H9 (cell line): Measurements from ENCODE around the gene PIP5KL1. TPM values are rescaled to one million over a fixed set of nuclear protein-coding genes. Genes with fewer than 3 reads are reported as not detected.

ENCODE experiments used
- DNase-seq: peaks from one replicate; pipeline ENCODE4 v3.0.0-alpha.2; 2017
- H2AFZ ChIP-seq: one replicate; pipeline ENCODE4 v1.6.1; 2013; ENCODE audit warnings: mild to moderate bottlenecking, low read length, control low read depth, moderate library complexity
- H2AK5ac ChIP-seq: 2 replicates; pipeline ENCODE4 v1.6.1; 2013; ENCODE audit warnings: low read length, control low read depth, mixed read lengths; ENCODE audit not compliant: insufficient read length
- H2BK120ac ChIP-seq: one replicate; pipeline ENCODE4 v1.6.1; 2013; ENCODE audit warnings: low read depth, mild to moderate bottlenecking, low read length, control low read depth, inconsistent platforms; ENCODE audit not compliant: poor library complexity, severe bottlenecking
- H2BK12ac ChIP-seq: 2 replicates; pipeline ENCODE4 v1.6.1; 2013; ENCODE audit warnings: low read length, control low read depth, mixed read lengths, low read depth; ENCODE audit not compliant: insufficient read length
- H2BK15ac ChIP-seq: 2 replicates; pipeline ENCODE4 v1.6.1; 2013; ENCODE audit warnings: low read depth, low read length, control low read depth
- H2BK20ac ChIP-seq: one replicate; pipeline ENCODE4 v1.6.1; 2013; ENCODE audit warnings: low read depth, mild to moderate bottlenecking, low read length, control low read depth, inconsistent platforms; ENCODE audit not compliant: poor library complexity, severe bottlenecking
- H2BK5ac ChIP-seq: 2 replicates; pipeline ENCODE4 v1.6.1; 2013; ENCODE audit warnings: low read length, control low read depth, mixed read lengths; ENCODE audit not compliant: insufficient read length
- H3K14ac ChIP-seq: 2 replicates; pipeline ENCODE4 v1.6.1; 2013; ENCODE audit warnings: low read length, control low read depth; ENCODE audit not compliant: insufficient read depth
- H3K18ac ChIP-seq: 2 replicates; pipeline ENCODE4 v1.6.1; 2013; ENCODE audit warnings: low read depth, mild to moderate bottlenecking, mixed read lengths, low read length, control low read depth; ENCODE audit not compliant: insufficient read length
- H3K23ac ChIP-seq: 2 replicates; pipeline ENCODE4 v1.6.1; 2013; ENCODE audit warnings: low read length, control low read depth, mixed read lengths, low read depth; ENCODE audit not compliant: insufficient read length
- H3K23me2 ChIP-seq: 2 replicates; pipeline ENCODE4 v1.6.1; 2013; ENCODE audit warnings: low read depth, mild to moderate bottlenecking, mixed read lengths, low read length, control low read depth; ENCODE audit not compliant: insufficient read length, poor library complexity, severe bottlenecking
- H3K27ac ChIP-seq: 2 replicates; pipeline ENCODE4 v1.5.1; 2013; ENCODE audit warnings: low read length, control low read depth, mixed read lengths, low read depth; ENCODE audit not compliant: insufficient read length
- H3K27me3 ChIP-seq: 2 replicates; pipeline ENCODE4 v1.6.1; 2013; ENCODE audit warnings: low read length, control low read depth, inconsistent platforms; ENCODE audit not compliant: insufficient read depth
- H3K4ac ChIP-seq: 2 replicates; pipeline ENCODE4 v1.6.1; 2013; ENCODE audit warnings: low read depth, mild to moderate bottlenecking, control low read depth, inconsistent platforms, low read length, moderate library complexity
- H3K4me1 ChIP-seq: 2 replicates; pipeline ENCODE4 v1.6.1; 2013; ENCODE audit warnings: low read length, control low read depth, inconsistent platforms; ENCODE audit not compliant: insufficient read depth
- H3K4me2 ChIP-seq: 2 replicates; pipeline ENCODE4 v1.6.1; 2013; ENCODE audit warnings: low read length, control low read depth, mixed read lengths; ENCODE audit not compliant: insufficient read length, insufficient read depth
- H3K56ac ChIP-seq: 2 replicates; pipeline ENCODE4 v1.6.1; 2013; ENCODE audit warnings: low read depth, mild to moderate bottlenecking, mixed read lengths, low read length, control low read depth; ENCODE audit not compliant: insufficient read length
- H3K79me1 ChIP-seq: 2 replicates; pipeline ENCODE4 v1.6.1; 2013; ENCODE audit warnings: low read depth, mild to moderate bottlenecking, moderate library complexity, low read length, control low read depth, inconsistent platforms; ENCODE audit not compliant: insufficient read depth, poor library complexity, severe bottlenecking
- H3K79me2 ChIP-seq: 2 replicates; pipeline ENCODE4 v1.6.1; 2013; ENCODE audit warnings: low read length, control low read depth, inconsistent platforms; ENCODE audit not compliant: insufficient read depth
- H3K9ac ChIP-seq: 2 replicates; pipeline ENCODE4 v1.6.1; 2013; ENCODE audit warnings: low read length, control low read depth, mixed read lengths; ENCODE audit not compliant: insufficient read length; ENCODE audit errors: extremely low read depth
- H3K9me3 ChIP-seq: one replicate; pipeline ENCODE4 v1.6.1; 2013; ENCODE audit warnings: low read depth, low read length, inconsistent platforms; ENCODE audit not compliant: control insufficient read depth
- H3T11ph ChIP-seq: one replicate; pipeline ENCODE4 v1.6.1; 2013; ENCODE audit warnings: mild to moderate bottlenecking, low read length, control low read depth, inconsistent platforms
- H4K20me1 ChIP-seq: one replicate; pipeline ENCODE4 v1.6.1; 2013; ENCODE audit not compliant: control insufficient read depth, insufficient read length, insufficient read depth
- H4K5ac ChIP-seq: 2 replicates; pipeline ENCODE4 v1.6.1; 2013; ENCODE audit warnings: low read depth, mild to moderate bottlenecking, mixed read lengths, low read length, control low read depth; ENCODE audit not compliant: insufficient read length
- H4K8ac ChIP-seq: replicated peaks from 2 replicates; pipeline ENCODE4 v1.6.1; 2013; ENCODE audit warnings: low read length, control low read depth, mixed read lengths, low read depth; ENCODE audit not compliant: insufficient read length
- H4K91ac ChIP-seq: 2 replicates; pipeline ENCODE4 v1.6.1; 2013; ENCODE audit warnings: low read depth, mild to moderate bottlenecking, moderate library complexity, mixed read lengths, low read length, control low read depth; ENCODE audit not compliant: insufficient read length
- H3K27ac Mint-ChIP-seq, 3 experiments: 2 replicates in 2 of 3; 3 replicates in 1 of 3; pipeline ENCODE4 v1.8.0; 2020 to 2021; ENCODE audit warnings: mixed read lengths in 3 of 3, mild to moderate bottlenecking in 1 of 3, moderate library complexity in 1 of 3
- H3K27me3 Mint-ChIP-seq: 2 replicates; pipeline ENCODE4 v1.8.0; 2021; ENCODE audit warnings: low read depth, mild to moderate bottlenecking, moderate library complexity, mixed read lengths
- H3K36me3 Mint-ChIP-seq, 3 experiments: 2 replicates in 2 of 3; 3 replicates in 1 of 3; pipeline ENCODE4 v1.8.0; 2020 to 2021; ENCODE audit warnings: low read depth in 3 of 3, mixed read lengths in 3 of 3; ENCODE audit not compliant: insufficient read depth in 1 of 3
- H3K4me1 Mint-ChIP-seq, 2 experiments: 2 replicates each; pipeline ENCODE4 v1.8.0; 2020; ENCODE audit warnings: mixed read lengths in 2 of 2
- H3K4me3 Mint-ChIP-seq, 2 experiments: 2 replicates in 1 of 2; 3 replicates in 1 of 2; pipeline ENCODE4 v1.8.0; 2020 to 2021; ENCODE audit warnings: mild to moderate bottlenecking in 2 of 2, mixed read lengths in 2 of 2, moderate library complexity in 1 of 2
- H3K9me3 Mint-ChIP-seq, 2 experiments: 2 replicates in 1 of 2; 3 replicates in 1 of 2; pipeline ENCODE4 v1.8.0; 2020; ENCODE audit warnings: mild to moderate bottlenecking in 2 of 2, mixed read lengths in 2 of 2, moderate library complexity in 1 of 2
- WGBS: extraction: QIAGEN DNeasy Blood & Tissue Kit; methylation state at CpG from one replicate; pipeline ENCODE4 v1.1.7; 2013; ENCODE audit warnings: missing lambda C conversion rate, low lambda C conversion rate, mixed read lengths; ENCODE audit not compliant: insufficient read length; ENCODE audit errors: extremely low coverage; 5-methylcytosine and 5-hydroxymethylcytosine counted together
- total RNA-seq: library from RNA; stranded (reverse); gene quantifications from 2 replicates; pipeline ENCODE4 v1.2.1, GENCODE V29; 2021
- TF ChIP-seq, protein P1 (sequence below): fragments of 200-600 bp; sonication (generic); conservative IDR thresholded peaks from 3 replicates; pipeline ENCODE4 v1.8.0; 2021; ENCODE audit warnings: antibody characterized with exemption, mild to moderate bottlenecking

PIP5KL1 gene
- total RNA-seq, 1 experiment from 2014 or later: 11.6 TPM

DNA sequence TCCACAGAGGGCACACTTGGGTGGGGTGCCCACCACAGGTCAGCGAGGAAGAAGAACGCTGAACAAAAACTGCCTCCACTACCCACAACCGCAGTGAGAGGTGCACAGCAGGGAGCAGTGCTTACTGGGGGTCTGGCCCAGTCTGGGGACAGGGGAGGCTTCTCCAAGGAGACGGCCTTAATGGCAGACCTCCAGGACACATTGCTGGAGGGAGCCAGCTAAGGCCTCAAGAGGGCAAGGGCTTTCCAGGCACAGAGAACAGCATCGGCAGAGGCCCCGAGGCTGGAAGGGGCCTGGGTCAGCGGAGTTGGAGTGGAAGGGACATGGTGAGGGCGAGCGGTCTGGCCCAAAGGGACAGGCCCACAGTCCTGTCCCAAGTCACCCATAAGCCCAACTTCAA is 15.4 kb upstream of the PIP5KL1 start:
- Histone ChIP-seq H2BK15ac (no peak overlapping the region), H2BK5ac (no peak overlapping the region), H4K5ac (no peak overlapping the region), H2BK20ac (no peak overlapping the region), H2BK12ac (no peak overlapping the region), H4K91ac (no peak overlapping the region), H3K18ac (no peak overlapping the region), H3K27ac (no peak overlapping the region), H2AK5ac (no peak overlapping the region), H3K9ac (no peak overlapping the region), H2BK120ac (no peak overlapping the region), H3K14ac (no peak overlapping the region), H3K23ac (no peak overlapping the region), H3K23me2 (no peaks in the 10 kb centered on the region), H3K4me2 (no peak overlapping the region), H3T11ph (no peak overlapping the region), H3K79me1 (no peaks in the 10 kb centered on the region), H3K4me1 (no peaks in the 10 kb centered on the region), H3K56ac (no peak overlapping the region), H2AFZ (no peak overlapping the region), H3K27me3 (no peaks in the 10 kb centered on the region), H3K9me3 (no peaks in the 10 kb centered on the region), H3K79me2 (no peaks in the 10 kb centered on the region), H4K20me1 (no peaks in the 10 kb centered on the region), H4K8ac (no peak overlapping the region), H3K4ac (no peak overlapping the region)
- Mint-ChIP-seq H3K4me1 (peaks cover 8 to 34% of the 10 kb centered on the region in 2 experiments), H3K9me3 (no peaks in the 10 kb centered on the region), H3K27me3 (no peaks in the 10 kb centered on the region), H3K4me3 (no peak overlapping the region; a peak in 1 of 5 replicates), H3K36me3 (peaks cover 13 to 60% (median 42%) of the 10 kb centered on the region in 3 experiments), H3K27ac (0 out of 7 replicates have a peak overlapping the region, but pooled peaks of 1 of the 3 experiments have one; percentile 58)
- DNase-seq: no peak
- TF ChIP-seq, protein P1, sequence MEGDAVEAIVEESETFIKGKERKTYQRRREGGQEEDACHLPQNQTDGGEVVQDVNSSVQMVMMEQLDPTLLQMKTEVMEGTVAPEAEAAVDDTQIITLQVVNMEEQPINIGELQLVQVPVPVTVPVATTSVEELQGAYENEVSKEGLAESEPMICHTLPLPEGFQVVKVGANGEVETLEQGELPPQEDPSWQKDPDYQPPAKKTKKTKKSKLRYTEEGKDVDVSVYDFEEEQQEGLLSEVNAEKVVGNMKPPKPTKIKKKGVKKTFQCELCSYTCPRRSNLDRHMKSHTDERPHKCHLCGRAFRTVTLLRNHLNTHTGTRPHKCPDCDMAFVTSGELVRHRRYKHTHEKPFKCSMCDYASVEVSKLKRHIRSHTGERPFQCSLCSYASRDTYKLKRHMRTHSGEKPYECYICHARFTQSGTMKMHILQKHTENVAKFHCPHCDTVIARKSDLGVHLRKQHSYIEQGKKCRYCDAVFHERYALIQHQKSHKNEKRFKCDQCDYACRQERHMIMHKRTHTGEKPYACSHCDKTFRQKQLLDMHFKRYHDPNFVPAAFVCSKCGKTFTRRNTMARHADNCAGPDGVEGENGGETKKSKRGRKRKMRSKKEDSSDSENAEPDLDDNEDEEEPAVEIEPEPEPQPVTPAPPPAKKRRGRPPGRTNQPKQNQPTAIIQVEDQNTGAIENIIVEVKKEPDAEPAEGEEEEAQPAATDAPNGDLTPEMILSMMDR: no peak
- no CpG with 5 or more reads among the region's 9 CpGs for WGBS
